PFSK-1 (cell line): ENCODE data around the gene YARS1.

ENCODE experiments used
- FOXP2 ChIP-seq: optimal IDR thresholded peaks from 2 replicates; pipeline ENCODE3; 2011; ENCODE audit warnings: borderline replicate concordance, control low read depth, inconsistent platforms; ENCODE audit not compliant: insufficient read depth; ENCODE audit errors: extremely low read length, extremely low read depth
- POLR2AphosphoS5 ChIP-seq: IDR thresholded peaks from 2 replicates; pipeline ENCODE4 v1.6.1; 2012; ENCODE audit warnings: low read depth, mild to moderate bottlenecking, control low read depth, low read length, moderate library complexity
- TAF1 ChIP-seq: IDR thresholded peaks from 2 replicates; pipeline ENCODE4 v1.6.1; 2012; ENCODE audit warnings: low read length, control low read depth, borderline replicate concordance; ENCODE audit not compliant: insufficient read depth

DNA sequence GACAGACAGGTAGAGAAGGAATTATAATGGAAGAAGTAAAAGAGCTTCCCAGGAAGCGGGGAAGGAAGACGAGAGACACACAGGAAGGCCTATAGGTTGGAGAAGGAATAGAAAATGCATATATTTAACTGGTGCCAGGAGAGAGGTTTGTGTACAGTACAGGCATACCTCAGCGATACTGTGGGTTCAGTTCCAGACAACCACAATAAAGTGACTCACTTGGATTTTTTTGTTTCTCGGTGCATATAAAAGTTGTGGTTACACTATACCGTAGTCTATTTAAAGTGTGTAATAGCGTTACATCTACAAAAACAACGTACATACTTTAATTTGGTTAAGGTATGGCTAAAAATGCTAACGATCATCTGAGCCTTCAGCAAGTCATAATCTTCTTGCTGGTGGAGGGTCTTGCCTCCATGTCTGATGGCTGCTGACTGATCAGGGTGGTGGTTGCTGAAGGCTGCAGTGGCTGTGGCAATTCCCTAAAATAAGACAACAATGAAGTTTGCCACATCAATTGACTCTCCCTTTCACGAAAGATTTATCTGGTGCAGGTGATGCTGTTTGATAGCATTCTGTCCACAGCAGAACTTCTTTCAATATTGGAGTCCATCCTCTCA, 16.0 kb downstream of the YARS1 start:
- TF ChIP-seq TAF1 = no peak
- no peak for TF ChIP-seq POLR2AphosphoS5
- no peak for TF ChIP-seq FOXP2
